Measurements from ENCODE around the gene ATP4B. TPM values are rescaled to one million over a fixed set of nuclear protein-coding genes. Genes with fewer than 3 reads are reported as not detected.

The ATP4B gene
- total and polyA plus RNA-seq, 2 of the 8 experiments (the other 6 are each of a cell fraction or from before 2014, with no cell fraction given): 0.05 TPM; not detected in 1

DNA sequence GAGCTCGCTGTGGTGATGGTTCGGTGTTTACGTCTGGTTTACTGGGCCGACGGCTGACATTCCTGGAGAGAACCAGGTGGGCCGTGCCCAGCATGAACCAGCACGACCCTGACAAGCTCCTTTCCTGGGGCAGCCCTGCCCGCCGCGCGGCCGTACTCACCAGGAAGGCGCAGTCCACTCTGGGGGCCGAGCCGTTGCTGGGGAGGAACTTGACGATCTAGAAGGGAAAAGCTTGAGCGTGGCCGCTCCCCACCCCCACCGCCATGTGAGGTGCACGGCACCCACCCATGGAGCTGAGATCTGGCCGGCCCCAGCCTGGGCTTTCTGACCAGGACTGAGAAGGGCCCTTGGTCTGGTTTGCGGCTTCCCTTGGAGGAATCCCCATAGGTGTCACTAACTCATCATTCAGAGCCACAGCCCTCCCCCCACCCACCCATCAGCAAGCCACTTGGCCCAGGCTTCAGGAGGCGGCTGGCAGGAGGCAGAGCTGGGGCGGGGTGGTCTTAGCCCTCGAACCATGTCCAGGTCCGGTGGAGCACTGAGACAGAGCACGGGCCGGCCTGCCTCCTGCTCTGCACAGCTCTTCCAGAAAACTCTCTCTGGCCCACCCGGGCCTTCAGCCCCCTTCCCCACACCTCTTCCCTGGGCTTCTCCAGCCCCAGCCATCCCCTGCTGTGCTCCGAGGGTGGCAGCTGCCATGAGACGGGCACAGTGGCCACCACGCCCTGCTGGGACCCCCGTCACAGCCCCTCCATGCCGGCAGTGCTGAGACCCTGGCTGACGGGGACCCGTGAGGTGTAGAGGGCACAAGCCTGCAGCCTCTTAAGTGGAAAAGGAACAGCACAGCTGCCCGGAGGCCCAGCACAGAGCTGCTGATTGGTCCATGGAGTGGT is 6.2 kb downstream of the ATP4B start (continued):
- TF ChIP-seq EGR1 (IDR thresholded peaks at IDR 0.05; ENCODE audit: borderline replicate concordance, low read depth, low read length): no peak
- no peak for TF ChIP-seq SRF (IDR thresholded peaks at IDR 0.05; ENCODE audit: low read depth, low read length)
- no peak for TF ChIP-seq CBX8 (IDR thresholded peaks at IDR 0.05; ENCODE audit: borderline replicate concordance, low read depth, low read length)
- TF ChIP-seq, protein P1, sequence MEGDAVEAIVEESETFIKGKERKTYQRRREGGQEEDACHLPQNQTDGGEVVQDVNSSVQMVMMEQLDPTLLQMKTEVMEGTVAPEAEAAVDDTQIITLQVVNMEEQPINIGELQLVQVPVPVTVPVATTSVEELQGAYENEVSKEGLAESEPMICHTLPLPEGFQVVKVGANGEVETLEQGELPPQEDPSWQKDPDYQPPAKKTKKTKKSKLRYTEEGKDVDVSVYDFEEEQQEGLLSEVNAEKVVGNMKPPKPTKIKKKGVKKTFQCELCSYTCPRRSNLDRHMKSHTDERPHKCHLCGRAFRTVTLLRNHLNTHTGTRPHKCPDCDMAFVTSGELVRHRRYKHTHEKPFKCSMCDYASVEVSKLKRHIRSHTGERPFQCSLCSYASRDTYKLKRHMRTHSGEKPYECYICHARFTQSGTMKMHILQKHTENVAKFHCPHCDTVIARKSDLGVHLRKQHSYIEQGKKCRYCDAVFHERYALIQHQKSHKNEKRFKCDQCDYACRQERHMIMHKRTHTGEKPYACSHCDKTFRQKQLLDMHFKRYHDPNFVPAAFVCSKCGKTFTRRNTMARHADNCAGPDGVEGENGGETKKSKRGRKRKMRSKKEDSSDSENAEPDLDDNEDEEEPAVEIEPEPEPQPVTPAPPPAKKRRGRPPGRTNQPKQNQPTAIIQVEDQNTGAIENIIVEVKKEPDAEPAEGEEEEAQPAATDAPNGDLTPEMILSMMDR (IDR thresholded peaks at IDR 0.05; ENCODE audit: control extremely low read depth in 1 of 3, insufficient read depth in 1 of 3, low read depth in 1 of 3, low read length in 3 of 3): no peak
- no peak for TF ChIP-seq PHF8 (conservative IDR thresholded peaks at IDR 0.05; ENCODE audit: low read depth, low read length)
- no peak for TF ChIP-seq GABPA (IDR thresholded peaks at IDR 0.05; ENCODE audit: borderline replicate concordance, insufficient read depth, low read length)

Measured in H1 (cell line).